KOPT-K1 (cell line): ENCODE data around the gene TMEM203.

Experiments used
- H3K27ac ChIP-seq: fragments of 200-600 bp; sonication (generic); 2 replicates; pipeline ENCODE4 v1.5.1; 2016; ENCODE audit warnings: antibody characterized with exemption, mild to moderate bottlenecking, low read depth, low read length; ENCODE audit not compliant: poor library complexity, severe bottlenecking
- H3K36me3 ChIP-seq: fragments of 200-600 bp; sonication (generic); 2 replicates; pipeline ENCODE4 v1.5.1; 2017; ENCODE audit warnings: antibody characterized with exemption, mild to moderate bottlenecking, low read length, moderate library complexity; ENCODE audit not compliant: insufficient read depth
- H3K9me3 ChIP-seq: fragments of 200-600 bp; sonication (generic); 2 replicates; pipeline ENCODE4 v1.5.1; 2017; ENCODE audit warnings: antibody characterized with exemption, low read length, mild to moderate bottlenecking; ENCODE audit not compliant: insufficient read depth, poor library complexity, severe bottlenecking

The TMEM203 gene

DNA sequence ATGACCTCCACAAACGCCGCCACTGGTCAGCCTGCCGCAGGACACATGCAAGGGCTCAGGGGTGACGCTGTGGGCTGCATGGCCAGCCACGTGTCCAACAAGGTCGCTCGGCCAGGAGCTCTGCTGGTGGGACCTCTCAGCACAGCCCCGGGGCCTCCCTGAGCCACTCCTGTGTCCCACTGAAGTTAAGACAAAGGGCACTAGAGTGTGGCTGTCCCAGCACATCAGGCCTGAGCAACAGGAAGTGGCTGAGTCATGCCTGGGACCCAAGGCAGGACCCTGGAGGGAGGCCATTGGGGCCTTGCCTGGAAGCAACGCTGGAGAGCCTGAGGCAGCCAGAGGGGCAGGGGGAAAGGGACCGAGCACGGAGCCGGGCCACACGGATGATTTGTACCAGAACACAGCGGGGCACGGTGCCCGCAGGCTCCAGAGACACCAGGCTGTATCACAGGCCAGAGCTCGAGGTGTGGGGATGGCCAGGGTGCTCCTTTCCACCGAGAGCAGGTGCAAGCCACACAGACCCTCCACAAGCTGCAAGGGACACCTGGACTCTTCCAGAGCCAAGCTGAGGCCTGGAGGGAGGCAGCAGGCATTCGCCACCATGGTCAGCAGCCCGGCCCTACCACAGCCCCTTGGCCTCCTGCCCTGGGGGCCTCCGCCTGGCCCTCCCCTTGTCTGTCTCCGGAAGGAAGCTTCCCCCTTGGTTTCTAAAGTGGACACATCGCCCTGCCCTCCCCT lies 27.1 kb downstream of the TMEM203 start:
- Histone ChIP-seq H3K27ac (no peak overlapping the region), H3K36me3 (peaks cover 48% of the 10 kb centered on the region; the same call in 1 of the 2 replicates), H3K9me3 (no peaks in the 10 kb centered on the region)

- H3K27ac ChIP-seq: no peak overlapping the region
- no peaks in the 10 kb centered on the region for H3K9me3 ChIP-seq
- peaks cover 34% of the 10 kb centered on the region; the same call in 1 of the 2 replicates for H3K36me3 ChIP-seq
These were observed 28.9 kb downstream of the TMEM203 start for GRCh38 chr9:137176302-137177182.

DNA sequence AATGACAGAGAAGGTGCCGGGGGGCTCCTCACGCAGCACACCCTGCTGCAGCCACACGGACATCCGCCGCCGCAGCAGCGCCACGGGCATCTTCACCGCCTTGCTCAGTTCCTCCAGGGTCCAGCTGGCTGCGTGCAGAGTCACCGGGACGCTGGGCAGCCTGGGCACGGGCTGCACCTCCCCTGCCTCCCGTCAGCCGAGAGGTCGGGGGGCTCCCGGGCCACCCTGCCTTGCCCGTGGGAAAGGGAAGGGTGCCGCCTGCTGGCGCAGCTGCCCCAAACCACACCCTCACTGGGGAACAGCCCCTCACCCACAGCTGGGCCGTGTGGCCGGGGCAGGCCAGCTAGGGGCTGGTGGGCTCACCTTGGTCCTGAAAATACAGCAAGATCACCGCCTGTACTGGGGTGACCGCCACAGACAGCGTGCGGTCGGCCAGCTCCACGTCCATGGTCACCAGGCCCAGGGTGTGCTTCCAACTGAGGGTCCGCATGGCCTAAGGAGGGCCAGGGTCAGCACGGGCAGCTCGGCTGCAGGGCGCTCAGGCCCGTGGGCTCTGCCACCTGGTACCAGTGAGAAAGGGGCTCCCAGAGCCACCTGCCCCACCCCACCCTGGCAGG lies 30.0 kb downstream of the TMEM203 start:
- Histone ChIP-seq H3K27ac (no peak overlapping the region), H3K36me3 (peaks cover 24% of the 10 kb centered on the region; the same call in 1 of the 2 replicates), H3K9me3 (no peaks in the 10 kb centered on the region)

GRCh38 chr9:137174722-137175293 lies 30.6 kb downstream of the TMEM203 start:
- H3K27ac ChIP-seq: no peak overlapping the region
- H3K36me3 ChIP-seq: peaks cover 17% of the 10 kb centered on the region; the same call in 1 of the 2 replicates
- no peaks in the 10 kb centered on the region for H3K9me3 ChIP-seq

DNA sequence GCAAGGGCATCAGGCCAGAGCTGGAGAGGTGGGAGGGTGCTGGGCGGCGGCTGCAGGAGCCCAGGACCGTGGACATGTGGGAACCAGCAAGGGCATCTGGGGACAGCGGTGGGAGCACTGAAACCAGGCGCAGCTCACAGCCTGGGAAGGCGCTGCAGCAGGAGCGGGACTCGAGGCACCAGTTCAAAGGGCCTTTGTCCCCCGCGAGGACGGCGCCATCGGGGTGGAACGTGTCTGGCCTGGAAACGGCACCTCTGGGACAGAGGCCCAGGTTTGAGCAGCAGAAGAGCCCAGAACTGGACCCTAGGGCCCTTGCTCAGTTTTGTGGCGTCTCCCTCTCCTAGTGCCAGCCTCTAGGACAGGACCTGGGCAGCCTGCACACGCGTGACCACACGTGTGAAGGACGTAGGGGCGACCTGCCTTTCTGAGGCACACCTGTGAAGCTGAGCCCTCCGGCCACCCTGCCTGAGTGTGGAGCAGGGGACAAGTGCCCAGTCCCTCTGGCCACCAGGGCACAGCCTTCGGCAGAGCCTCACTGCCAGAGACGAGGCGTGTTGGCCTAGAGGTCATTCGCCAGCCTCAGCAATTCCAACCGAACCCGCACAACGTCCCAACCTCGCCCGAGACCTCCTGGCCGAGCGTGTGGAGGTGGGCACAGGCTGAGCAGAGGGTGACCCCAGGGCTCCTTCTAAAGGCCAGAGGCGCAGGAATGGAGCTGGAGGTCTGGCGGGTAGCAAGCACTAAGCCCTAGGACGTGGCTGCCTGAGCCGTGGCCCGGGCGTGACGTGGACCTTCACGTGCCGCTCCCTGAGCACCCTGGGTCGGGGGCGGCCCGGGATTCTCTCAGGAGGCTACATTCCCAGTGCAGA lies 31.4 kb downstream of the TMEM203 start:
- H3K27ac ChIP-seq: no peak overlapping the region
- H3K36me3 ChIP-seq: peaks cover 9% of the 10 kb centered on the region; the same call in 1 of the 2 replicates
- no peaks in the 10 kb centered on the region for H3K9me3 ChIP-seq

GRCh38 chr9:137172901-137173795 lies 32.3 kb downstream of the TMEM203 start:
- no peaks in the 10 kb centered on the region for H3K9me3 ChIP-seq
- no peak overlapping the region for H3K27ac ChIP-seq
- H3K36me3 ChIP-seq: peaks cover 4% of the 10 kb centered on the region; the same call in 1 of the 2 replicates

GRCh38 chr9:137171149-137171900 lies 34.1 kb downstream of the TMEM203 start:
- H3K27ac ChIP-seq: no peak overlapping the region
- no peaks in the 10 kb centered on the region for H3K36me3 ChIP-seq
- H3K9me3 ChIP-seq: no peaks in the 10 kb centered on the region

GRCh38 chr9:137170486-137171148 lies 34.8 kb downstream of the TMEM203 start:
- Histone ChIP-seq H3K9me3 (no peaks in the 10 kb centered on the region), H3K27ac (no peak overlapping the region), H3K36me3 (no peaks in the 10 kb centered on the region)

- Histone ChIP-seq H3K9me3 (no peaks in the 10 kb centered on the region), H3K27ac (no peak within 1 kb of the TSS), H3K36me3 (no peaks in the 10 kb centered on the region)
These were observed 35.5 kb downstream of the TMEM203 start, which contains the start of gene LRRC26 for GRCh38 chr9:137169896-137170358. LRRC26 (minus strand) TSS chr9:137170051; CDS start chr9:137169943, 108 bp downstream.

GRCh38 chr9:137168904-137169856 lies 36.3 kb downstream of the TMEM203 start:
- Histone ChIP-seq H3K9me3 (no peaks in the 10 kb centered on the region), H3K27ac (no peak overlapping the region), H3K36me3 (no peaks in the 10 kb centered on the region)

- Histone ChIP-seq H3K27ac (no peak overlapping the region), H3K36me3 (no peaks in the 10 kb centered on the region), H3K9me3 (no peaks in the 10 kb centered on the region)
These were observed 36.9 kb downstream of the TMEM203 start for GRCh38 chr9:137168573-137168903.
